Neural crest cell (in vitro differentiated cells): ENCODE results near the gene LENG1. TPM values are rescaled to one million over a fixed set of nuclear protein-coding genes. Genes with fewer than 3 reads are reported as not detected.

Experiments
- DNase-seq: peaks from one replicate; pipeline ENCODE4 v3.0.0; 2021; ENCODE audit warnings: low read depth, mixed read lengths, low spot score
- H3K27ac Mint-ChIP-seq: one replicate; pipeline ENCODE4 v1.8.0; 2021; ENCODE audit warnings: mild to moderate bottlenecking, mixed read lengths; ENCODE audit not compliant: unreplicated experiment
- H3K27me3 Mint-ChIP-seq: 2 replicates; pipeline ENCODE4 v1.8.0; 2021; ENCODE audit warnings: low read depth, mild to moderate bottlenecking, mixed read lengths
- H3K36me3 Mint-ChIP-seq: 2 replicates; pipeline ENCODE4 v1.8.0; 2021; ENCODE audit warnings: low read depth, mild to moderate bottlenecking, mixed read lengths
- H3K4me1 Mint-ChIP-seq: 2 replicates; pipeline ENCODE4 v1.8.0; 2021; ENCODE audit warnings: mixed read lengths
- H3K4me3 Mint-ChIP-seq: one replicate; pipeline ENCODE4 v1.8.0; 2021; ENCODE audit warnings: mild to moderate bottlenecking, mixed read lengths
- H3K9me3 Mint-ChIP-seq: 2 replicates; pipeline ENCODE4 v1.8.0; 2021; ENCODE audit warnings: mixed read lengths
- CTCF ChIP-seq: fragments of 200-600 bp; sonication (generic); conservative IDR thresholded peaks from 2 replicates; pipeline ENCODE4 v1.5.0; 2021; ENCODE audit warnings: antibody characterized with exemption, mild to moderate bottlenecking
- total RNA-seq: library from RNA; stranded (reverse); gene quantifications from 2 replicates; pipeline ENCODE4 v1.2.1, GENCODE V29; 2021

LENG1 gene
- total RNA-seq, 1 donor from 2014 or later: 5.9 TPM

GRCh38 chr19:54133957-54134590, 25.4 kb downstream of the LENG1 start:
- H3K4me1 Mint-ChIP-seq: peaks cover 24% of the 10 kb centered on the region
- DNase-seq: no peak
- no peaks in the 10 kb centered on the region for H3K36me3 Mint-ChIP-seq
- TF ChIP-seq CTCF: no peak
- H3K9me3 Mint-ChIP-seq: no peaks in the 10 kb centered on the region
- H3K27me3 Mint-ChIP-seq: peaks cover 14% of the 10 kb centered on the region
- no peak overlapping the region for H3K27ac Mint-ChIP-seq
- peak overlapping the region; percentile 57 for H3K4me3 Mint-ChIP-seq

- H3K27ac Mint-ChIP-seq: no peak overlapping the region
- peaks cover 14% of the 10 kb centered on the region for H3K27me3 Mint-ChIP-seq
- H3K9me3 Mint-ChIP-seq: no peaks in the 10 kb centered on the region
- no peak for DNase-seq
- H3K4me1 Mint-ChIP-seq: peaks cover 18% of the 10 kb centered on the region
- no peaks in the 10 kb centered on the region for H3K36me3 Mint-ChIP-seq
- TF ChIP-seq CTCF: no peak
- no peak overlapping the region for H3K4me3 Mint-ChIP-seq
Measured at GRCh38 chr19:54133312-54133956, 26.1 kb downstream of the LENG1 start.

- Mint-ChIP-seq H3K36me3 (no peaks in the 10 kb centered on the region), H3K4me3 (no peak overlapping the region), H3K27me3 (peaks cover 5% of the 10 kb centered on the region), H3K9me3 (no peaks in the 10 kb centered on the region), H3K4me1 (no peaks in the 10 kb centered on the region), H3K27ac (no peak overlapping the region)
- DNase-seq: no peak
- no peak for TF ChIP-seq CTCF
Measured at GRCh38 chr19:54129617-54129996, 29.9 kb downstream of the LENG1 start.

- H3K27ac Mint-ChIP-seq: no peak overlapping the region
- no peak for DNase-seq
- TF ChIP-seq CTCF: no peak
- H3K4me1 Mint-ChIP-seq: no peaks in the 10 kb centered on the region
- no peaks in the 10 kb centered on the region for H3K36me3 Mint-ChIP-seq
- H3K9me3 Mint-ChIP-seq: no peaks in the 10 kb centered on the region
- H3K4me3 Mint-ChIP-seq: no peak overlapping the region
- no peaks in the 10 kb centered on the region for H3K27me3 Mint-ChIP-seq
Measured at GRCh38 chr19:54128796-54129616, 30.5 kb downstream of the LENG1 start.

- Mint-ChIP-seq H3K27ac (no peak overlapping the region), H3K4me3 (no peak overlapping the region), H3K9me3 (no peaks in the 10 kb centered on the region), H3K4me1 (no peaks in the 10 kb centered on the region), H3K36me3 (no peaks in the 10 kb centered on the region), H3K27me3 (no peaks in the 10 kb centered on the region)
- TF ChIP-seq CTCF: no peak
- no peak for DNase-seq
Measured at GRCh38 chr19:54128441-54128725, 31.1 kb downstream of the LENG1 start.
